Measurements from ENCODE around the gene DNAJC17.
A peak's percentile ranks its signal among the peaks of the same experiment; 100 is the strongest.

DNAJC17 gene

DNA sequence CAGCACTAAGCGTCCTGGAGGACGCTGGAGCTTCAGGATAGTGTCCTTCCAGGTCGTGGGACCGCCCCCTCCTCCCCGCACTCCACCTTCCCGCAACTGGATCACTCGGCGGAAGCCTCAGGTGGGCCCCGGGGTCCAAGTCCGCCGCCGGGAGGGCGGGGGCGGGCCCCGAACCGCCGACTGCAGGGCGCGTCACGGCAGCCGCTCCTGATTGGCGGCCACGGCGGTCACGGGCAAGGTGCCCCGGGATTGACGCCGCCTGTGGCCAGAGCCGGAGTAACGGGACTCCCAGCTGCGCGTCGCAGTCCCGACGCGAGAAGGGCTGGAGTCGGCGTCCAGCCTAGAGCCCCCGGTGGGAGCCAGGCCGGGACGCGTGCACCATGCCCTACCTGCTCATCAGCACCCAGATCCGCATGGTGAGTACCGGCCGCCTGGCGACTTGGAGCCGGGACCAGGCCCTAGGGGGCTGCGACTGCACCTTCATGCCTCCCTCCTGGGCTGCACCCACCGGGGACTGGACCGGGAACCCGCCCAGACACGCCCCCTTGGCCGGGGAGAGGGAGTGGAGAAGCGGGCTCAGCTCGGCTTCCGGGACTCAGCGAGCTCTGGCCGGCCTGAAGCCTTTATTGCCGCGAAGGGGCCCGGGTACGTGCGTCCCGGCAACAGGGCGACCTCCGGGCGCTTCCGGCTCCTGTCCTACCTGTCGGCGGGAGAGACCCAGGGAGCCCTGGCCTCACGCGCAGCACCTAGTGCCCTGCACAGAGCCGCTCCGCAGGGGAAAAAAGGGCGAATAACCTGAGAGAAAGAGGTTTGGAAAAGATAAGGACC, 43.3 kb downstream of the DNAJC17 start, which contains the start of gene GCHFR:
GCHFR (plus strand) TSS at position 268 of the 828 bp plus-strand sequence; CDS start at position 381, 113 bp downstream.
- DNase-seq (ENCODE audit: low read depth), result peak; percentile 88
- TF ChIP-seq, protein P1, sequence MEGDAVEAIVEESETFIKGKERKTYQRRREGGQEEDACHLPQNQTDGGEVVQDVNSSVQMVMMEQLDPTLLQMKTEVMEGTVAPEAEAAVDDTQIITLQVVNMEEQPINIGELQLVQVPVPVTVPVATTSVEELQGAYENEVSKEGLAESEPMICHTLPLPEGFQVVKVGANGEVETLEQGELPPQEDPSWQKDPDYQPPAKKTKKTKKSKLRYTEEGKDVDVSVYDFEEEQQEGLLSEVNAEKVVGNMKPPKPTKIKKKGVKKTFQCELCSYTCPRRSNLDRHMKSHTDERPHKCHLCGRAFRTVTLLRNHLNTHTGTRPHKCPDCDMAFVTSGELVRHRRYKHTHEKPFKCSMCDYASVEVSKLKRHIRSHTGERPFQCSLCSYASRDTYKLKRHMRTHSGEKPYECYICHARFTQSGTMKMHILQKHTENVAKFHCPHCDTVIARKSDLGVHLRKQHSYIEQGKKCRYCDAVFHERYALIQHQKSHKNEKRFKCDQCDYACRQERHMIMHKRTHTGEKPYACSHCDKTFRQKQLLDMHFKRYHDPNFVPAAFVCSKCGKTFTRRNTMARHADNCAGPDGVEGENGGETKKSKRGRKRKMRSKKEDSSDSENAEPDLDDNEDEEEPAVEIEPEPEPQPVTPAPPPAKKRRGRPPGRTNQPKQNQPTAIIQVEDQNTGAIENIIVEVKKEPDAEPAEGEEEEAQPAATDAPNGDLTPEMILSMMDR (IDR thresholded peaks at IDR 0.05; ENCODE audit: insufficient read depth, low read depth, low read length, missing control alignments), result peak; percentile 45
- peak within 1 kb of the TSS; percentile 71 for H3K4me3 ChIP-seq (ENCODE audit: low read depth, low read length)

DNA sequence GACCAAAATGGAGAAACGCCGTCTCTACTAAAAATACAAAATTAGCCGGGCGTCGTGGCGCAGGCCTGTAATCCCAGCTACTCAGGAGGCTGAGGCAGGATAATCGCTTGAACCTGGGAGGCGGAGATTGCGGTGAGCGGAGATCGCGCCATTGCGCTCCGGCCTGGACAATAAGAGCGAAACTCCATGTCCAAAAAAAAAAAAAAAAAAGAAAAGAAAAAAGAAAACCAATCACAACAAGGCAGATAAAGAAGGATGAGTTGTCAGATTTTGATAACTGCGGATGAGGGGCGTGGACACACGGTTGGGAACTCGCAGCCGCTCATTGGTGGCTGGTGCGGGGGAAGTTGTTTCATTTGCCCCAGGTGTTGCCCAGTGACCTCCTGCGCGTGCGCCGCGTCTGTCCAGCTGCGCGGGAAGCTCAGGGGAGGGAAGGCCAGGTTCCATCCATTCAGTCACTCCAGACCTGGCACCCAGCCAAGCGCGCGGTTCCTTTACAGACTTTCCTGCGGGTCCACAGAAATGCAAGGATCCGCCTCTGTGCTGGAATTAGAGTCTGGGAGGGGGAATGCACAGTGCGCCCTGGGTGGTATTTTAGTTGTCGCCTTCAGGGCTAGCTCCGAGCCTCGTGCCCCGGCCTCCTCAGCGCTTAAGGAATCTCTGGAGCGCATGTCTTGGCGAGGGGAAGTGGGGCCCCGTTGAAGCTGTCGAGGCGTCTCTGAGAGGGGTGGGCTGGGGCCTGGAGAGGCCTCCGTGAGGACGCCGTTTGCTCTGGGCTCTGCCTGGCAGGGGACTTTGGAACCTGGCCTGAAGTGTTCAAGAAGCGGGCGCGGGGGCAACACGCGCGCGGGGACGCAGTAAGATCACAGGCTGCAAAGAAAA, 44.1 kb downstream of the DNAJC17 start:
- peak; percentile 64 for DNase-seq (ENCODE audit: low read depth)
- TF ChIP-seq, protein P1 (IDR thresholded peaks at IDR 0.05; ENCODE audit: insufficient read depth, low read depth, low read length, missing control alignments), result no peak
- H3K4me3 ChIP-seq (ENCODE audit: low read depth, low read length), result peak overlapping the region; percentile 71

DNA sequence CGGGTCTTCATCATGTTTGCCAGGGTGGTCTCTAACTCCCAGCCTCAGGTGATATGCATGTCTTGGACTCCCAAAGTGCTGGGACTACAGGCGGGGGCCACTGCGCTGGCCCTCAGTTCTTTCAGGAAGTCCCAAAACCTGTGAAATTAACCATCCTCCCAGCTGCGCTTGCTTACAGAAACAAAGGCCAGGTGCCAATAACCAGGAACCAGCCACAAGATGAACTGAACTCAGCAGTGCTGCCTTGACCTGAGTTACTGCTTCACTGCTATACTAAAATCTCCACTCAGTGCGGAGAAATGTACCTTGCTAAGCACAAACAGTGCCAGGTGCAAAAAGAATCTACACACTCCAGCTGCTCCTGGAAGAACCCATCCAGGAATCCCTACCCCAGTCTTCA, 47.3 kb downstream of the DNAJC17 start:
- TF ChIP-seq, protein P1 (IDR thresholded peaks at IDR 0.05; ENCODE audit: insufficient read depth, low read depth, low read length, missing control alignments), result no peak
- no peak for DNase-seq (ENCODE audit: low read depth)
- H3K4me3 ChIP-seq (ENCODE audit: low read depth, low read length), result no peak overlapping the region

DNA sequence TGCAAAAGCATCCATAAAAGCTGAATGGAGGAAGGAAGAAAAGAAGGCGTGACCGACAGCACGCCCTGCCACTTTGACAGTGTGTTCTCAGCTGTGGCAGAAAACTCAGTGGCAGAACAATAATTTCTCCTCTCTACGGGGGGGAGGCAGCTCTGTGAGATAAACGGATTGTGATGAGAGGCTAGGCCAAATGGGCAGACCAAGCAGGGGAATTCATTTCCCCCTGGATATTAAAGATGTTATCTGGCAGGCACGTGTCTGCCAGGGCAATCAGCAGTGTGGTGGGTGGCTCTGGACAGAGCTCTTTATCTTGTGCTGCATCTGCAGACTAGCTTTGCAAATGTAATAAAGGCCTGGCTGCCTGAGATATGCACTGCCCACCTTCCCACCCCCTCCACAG, 50.3 kb downstream of the DNAJC17 start:
- no peak for DNase-seq (ENCODE audit: low read depth)
- TF ChIP-seq, protein P1 (IDR thresholded peaks at IDR 0.05; ENCODE audit: insufficient read depth, low read depth, low read length, missing control alignments), result no peak
- no peak overlapping the region for H3K4me3 ChIP-seq (ENCODE audit: low read depth, low read length)

DNA sequence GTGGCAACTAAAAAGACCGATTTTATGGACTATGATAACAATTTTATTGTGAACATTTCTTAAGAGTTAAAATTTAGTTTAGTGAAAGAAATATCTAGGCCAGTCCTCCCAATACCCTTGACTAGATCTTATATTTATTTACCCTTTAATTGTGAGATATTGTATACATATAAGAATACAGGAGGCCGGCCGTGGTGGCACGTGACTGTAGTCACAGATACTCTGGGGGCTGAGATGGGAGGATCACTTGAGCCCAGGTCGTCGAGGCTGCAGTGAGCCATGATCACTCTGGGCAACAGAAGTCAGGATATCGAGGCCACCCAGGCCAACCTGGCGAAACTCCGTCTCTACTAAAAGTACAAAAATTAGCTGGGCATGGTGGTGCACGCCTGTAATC, 51.5 kb downstream of the DNAJC17 start:
- TF ChIP-seq, protein P1 (IDR thresholded peaks at IDR 0.05; ENCODE audit: insufficient read depth, low read depth, low read length, missing control alignments), result no peak
- H3K4me3 ChIP-seq (ENCODE audit: low read depth, low read length), result peak overlapping the region; percentile 78
- peak; percentile 44 for DNase-seq (ENCODE audit: low read depth)

DNA sequence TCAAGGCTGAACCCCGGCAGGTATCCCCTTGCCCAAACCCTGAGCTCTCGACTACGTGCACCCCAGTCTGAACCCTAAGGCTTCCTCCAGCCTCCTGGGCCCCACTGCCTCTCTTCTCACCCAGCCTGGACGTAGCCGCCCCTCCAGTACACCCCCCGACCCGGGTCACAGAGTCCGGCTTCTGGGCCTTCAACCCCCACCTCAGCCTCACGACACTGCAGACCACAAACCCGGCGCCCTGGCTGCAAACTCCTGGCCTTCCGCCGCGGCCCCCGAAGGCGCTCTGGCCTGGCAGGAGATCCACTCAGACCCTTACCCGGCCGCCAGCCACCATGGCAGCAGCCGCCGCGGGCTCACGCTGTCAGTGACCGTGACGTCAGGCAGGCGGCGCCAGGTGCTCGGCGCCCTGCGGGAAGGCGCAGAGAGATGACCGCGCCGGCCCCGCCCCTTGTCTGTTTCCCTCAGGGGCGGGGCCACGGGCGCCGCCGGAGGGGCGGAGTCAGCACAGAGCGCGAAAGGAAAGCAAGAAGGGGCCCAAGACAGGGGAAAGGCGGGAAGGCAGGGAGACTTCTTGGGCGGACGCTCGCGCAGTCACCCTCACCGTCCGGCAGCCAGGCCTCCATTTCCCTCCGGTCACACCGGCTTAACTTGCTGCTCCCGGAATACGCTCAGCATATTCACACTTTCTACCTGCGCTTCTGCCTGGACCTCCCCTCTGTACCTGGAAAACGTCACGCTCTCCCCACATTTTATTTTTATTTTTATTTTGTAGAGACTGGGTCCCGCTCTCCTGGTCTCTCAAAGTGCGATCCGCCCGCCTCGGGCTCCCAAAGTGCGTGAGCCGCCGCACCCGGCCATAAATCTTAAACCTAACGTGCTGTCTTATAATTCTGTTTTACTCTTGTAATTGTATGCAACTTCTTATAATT, 52.1 kb downstream of the DNAJC17 start, which contains the start of gene RMDN3:
RMDN3 (minus strand) TSS at position 372 of the 929 bp plus-strand sequence. CDS start 471 bp downstream, outside the sequence.
- TF ChIP-seq, protein P1 (IDR thresholded peaks at IDR 0.05; ENCODE audit: insufficient read depth, low read depth, low read length, missing control alignments), result no peak
- peak; percentile 96 for DNase-seq (ENCODE audit: low read depth)

More for the DNA sequence above, 52.1 kb downstream of the DNAJC17 start, which contains the start of gene RMDN3:
- H3K4me3 ChIP-seq (ENCODE audit: low read depth, low read length), result peak within 1 kb of the TSS; percentile 78

All from GM12865 (cell line).